ENCODE results near the gene C2CD2. TPM values are rescaled to one million over a fixed set of nuclear protein-coding genes. Genes with fewer than 3 reads are reported as not detected.

The C2CD2 gene
- total RNA-seq, 6 experiments from 2014 or later, result 14.4 to 19.9 (median 17.2) TPM

GRCh38 chr21:41924368-41924754 is 29.5 kb downstream of the C2CD2 start:
- Mint-ChIP-seq H3K27me3 (ENCODE audit: insufficient read depth) (no peaks in the 10 kb centered on the region), H3K4me1 (ENCODE audit: low read depth) (peaks cover 30% of the 10 kb centered on the region), H3K27ac (peak overlapping the region; percentile 44; the same call in 1 of the 2 replicates), H3K4me3 (no peak overlapping the region; the same call in 1 of the 2 replicates), H3K36me3 (ENCODE audit: low read depth) (no peaks in the 10 kb centered on the region), H3K9me3 (no peaks in the 10 kb centered on the region)
- no peak for DNase-seq
- no peak for TF ChIP-seq CTCF (IDR thresholded peaks at IDR 0.05)

GRCh38 chr21:41923631-41924367 is 30.0 kb downstream of the C2CD2 start:
- H3K4me1 Mint-ChIP-seq (ENCODE audit: low read depth), result peaks cover 30% of the 10 kb centered on the region
- H3K9me3 Mint-ChIP-seq, result no peaks in the 10 kb centered on the region
- DNase-seq, result no peak
- peak overlapping the region; percentile 44; the same call in 1 of the 2 replicates for H3K27ac Mint-ChIP-seq
- TF ChIP-seq CTCF (IDR thresholded peaks at IDR 0.05), result no peak
- H3K36me3 Mint-ChIP-seq (ENCODE audit: low read depth), result no peaks in the 10 kb centered on the region
- H3K4me3 Mint-ChIP-seq, result no peak overlapping the region; the same call in 1 of the 2 replicates
- no peaks in the 10 kb centered on the region for H3K27me3 Mint-ChIP-seq (ENCODE audit: insufficient read depth)

- Mint-ChIP-seq H3K4me3 (no peak overlapping the region; the same call in 1 of the 2 replicates), H3K36me3 (ENCODE audit: low read depth) (no peaks in the 10 kb centered on the region), H3K4me1 (ENCODE audit: low read depth) (peaks cover 30% of the 10 kb centered on the region), H3K9me3 (no peaks in the 10 kb centered on the region), H3K27ac (peak overlapping the region; percentile 44; the same call in 1 of the 2 replicates), H3K27me3 (ENCODE audit: insufficient read depth) (no peaks in the 10 kb centered on the region)
- no peak for DNase-seq
- TF ChIP-seq CTCF (IDR thresholded peaks at IDR 0.05), result no peak
Observed at GRCh38 chr21:41923186-41923585, 30.6 kb downstream of the C2CD2 start.

GRCh38 chr21:41921021-41921420 is 32.8 kb downstream of the C2CD2 start:
- H3K4me1 Mint-ChIP-seq (ENCODE audit: low read depth), result peaks cover 21% of the 10 kb centered on the region
- TF ChIP-seq CTCF (IDR thresholded peaks at IDR 0.05), result no peak
- no peak for DNase-seq
- no peaks in the 10 kb centered on the region for H3K9me3 Mint-ChIP-seq
- H3K27ac Mint-ChIP-seq, result no peak overlapping the region
- no peaks in the 10 kb centered on the region for H3K27me3 Mint-ChIP-seq (ENCODE audit: insufficient read depth)
- H3K36me3 Mint-ChIP-seq (ENCODE audit: low read depth), result no peaks in the 10 kb centered on the region
- no peak overlapping the region for H3K4me3 Mint-ChIP-seq

- Mint-ChIP-seq H3K4me1 (ENCODE audit: low read depth) (peaks cover 19% of the 10 kb centered on the region), H3K27ac (no peak overlapping the region), H3K36me3 (ENCODE audit: low read depth) (no peaks in the 10 kb centered on the region), H3K4me3 (no peak overlapping the region), H3K9me3 (no peaks in the 10 kb centered on the region), H3K27me3 (ENCODE audit: insufficient read depth) (no peaks in the 10 kb centered on the region)
- no peak for DNase-seq
- no peak for TF ChIP-seq CTCF (IDR thresholded peaks at IDR 0.05)
Observed at GRCh38 chr21:41920476-41920875, 33.3 kb downstream of the C2CD2 start.

Data from HFFc6 (cell line).